Mesodermal cell (in vitro differentiated cells): ENCODE data around the gene BFSP2. TPM values are rescaled to one million over a fixed set of nuclear protein-coding genes. Genes with fewer than 3 reads are reported as not detected.

ENCODE experiments used
- H3K27ac ChIP-seq: 2 replicates; pipeline ENCODE4 v1.7.0; 2013; ENCODE audit warnings: mild to moderate bottlenecking, low read depth, low read length, moderate library complexity; ENCODE audit not compliant: severe bottlenecking
- H3K36me3 ChIP-seq: 2 replicates; pipeline ENCODE4 v1.7.1; 2013; ENCODE audit warnings: mild to moderate bottlenecking, low read length, moderate library complexity; ENCODE audit not compliant: control insufficient read depth, insufficient read depth
- H3K4me1 ChIP-seq: one replicate; pipeline ENCODE4 v1.7.1; 2013; ENCODE audit warnings: mild to moderate bottlenecking, low read length; ENCODE audit not compliant: insufficient read depth, control insufficient read depth, poor library complexity, severe bottlenecking
- H3K4me3 ChIP-seq: 2 replicates; pipeline ENCODE4 v1.7.0; 2013; ENCODE audit warnings: low read length, control low read depth, mild to moderate bottlenecking; ENCODE audit not compliant: insufficient read depth, poor library complexity, severe bottlenecking; ENCODE audit errors: extremely low read depth
- H3K9me3 ChIP-seq: 2 replicates; pipeline ENCODE4 v1.7.1; 2013; ENCODE audit warnings: mild to moderate bottlenecking, low read length, moderate library complexity; ENCODE audit not compliant: control insufficient read depth
- WGBS, 2 experiments: methylation state at CpG; one replicate each; pipeline ENCODE4 v1.1.5; 2013; ENCODE audit warnings: missing lambda C conversion rate in 2 of 2; ENCODE audit not compliant: insufficient coverage in 2 of 2; 5-methylcytosine and 5-hydroxymethylcytosine counted together
- polyA plus RNA-seq, 2 experiments: library from polyadenylated mRNA; stranded (reverse); fragments of 50-300 nt; gene quantifications; one replicate each; pipeline ENCODE4 v1.2.3, GENCODE V29; 2013

Gene BFSP2, protein sequence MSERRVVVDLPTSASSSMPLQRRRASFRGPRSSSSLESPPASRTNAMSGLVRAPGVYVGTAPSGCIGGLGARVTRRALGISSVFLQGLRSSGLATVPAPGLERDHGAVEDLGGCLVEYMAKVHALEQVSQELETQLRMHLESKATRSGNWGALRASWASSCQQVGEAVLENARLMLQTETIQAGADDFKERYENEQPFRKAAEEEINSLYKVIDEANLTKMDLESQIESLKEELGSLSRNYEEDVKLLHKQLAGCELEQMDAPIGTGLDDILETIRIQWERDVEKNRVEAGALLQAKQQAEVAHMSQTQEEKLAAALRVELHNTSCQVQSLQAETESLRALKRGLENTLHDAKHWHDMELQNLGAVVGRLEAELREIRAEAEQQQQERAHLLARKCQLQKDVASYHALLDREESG
- polyA plus RNA-seq (2013, experiment 1 of 2), result not detected
- polyA plus RNA-seq (2013, experiment 2 of 2), result not detected

DNA sequence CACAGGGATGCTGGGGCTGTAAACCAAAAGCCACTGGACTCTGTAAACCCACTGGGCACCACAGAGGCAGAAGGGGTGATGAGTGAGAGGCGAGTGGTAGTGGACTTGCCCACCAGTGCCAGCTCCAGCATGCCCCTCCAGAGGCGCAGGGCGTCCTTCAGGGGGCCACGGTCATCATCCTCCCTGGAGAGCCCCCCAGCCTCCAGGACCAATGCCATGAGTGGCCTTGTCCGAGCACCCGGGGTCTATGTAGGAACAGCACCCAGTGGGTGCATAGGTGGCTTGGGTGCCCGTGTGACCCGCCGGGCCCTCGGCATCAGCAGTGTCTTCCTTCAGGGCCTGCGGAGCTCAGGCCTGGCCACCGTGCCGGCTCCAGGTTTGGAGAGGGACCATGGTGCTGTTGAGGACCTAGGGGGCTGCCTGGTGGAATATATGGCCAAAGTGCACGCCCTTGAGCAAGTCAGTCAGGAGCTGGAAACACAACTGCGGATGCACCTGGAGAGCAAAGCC lies at the start of gene BFSP2:
Gene BFSP2 (plus strand): TSS at position 51 of the 510 bp plus-strand sequence. CDS start 28 bp downstream, at position 79.
- H3K36me3 ChIP-seq, result no peaks in the 10 kb centered on the region
- 92 to 93% methylated on average over 10 to 15 of the region's 15 CpGs for WGBS, 2 experiments
- H3K9me3 ChIP-seq, result no peaks in the 10 kb centered on the region

DNA sequence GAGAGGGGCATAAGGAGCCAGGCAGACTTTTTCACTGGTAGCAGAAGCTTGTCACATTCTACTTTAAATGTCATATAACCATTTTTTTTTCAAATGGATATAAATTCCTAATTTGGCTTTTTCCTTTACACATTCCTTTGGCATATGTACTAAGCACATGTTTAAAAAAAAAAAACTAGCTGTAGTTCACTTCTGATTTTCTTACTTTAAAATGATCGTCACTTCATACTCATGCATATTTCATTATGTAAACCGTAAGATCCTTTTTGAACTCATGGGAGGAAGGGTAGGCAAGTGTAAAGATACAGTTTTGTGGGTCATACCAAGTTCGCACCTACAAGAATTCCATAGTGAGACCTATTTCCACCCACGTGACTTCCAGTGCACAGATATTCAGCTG lies 45.1 kb upstream of the BFSP2 start:
- Histone ChIP-seq H3K27ac (no peak overlapping the region), H3K4me1 (no peaks in the 10 kb centered on the region), H3K36me3 (no peaks in the 10 kb centered on the region), H3K4me3 (no peak overlapping the region), H3K9me3 (peaks cover 10% of the 10 kb centered on the region)
- WGBS, 2 experiments, result 100% methylated on average over 1 of the region's 4 CpGs; no CpG with 5 or more reads in 1 of the 2 experiments

More for the DNA sequence above, at the start of gene BFSP2:
- Histone ChIP-seq H3K27ac (no peak within 1 kb of the TSS), H3K4me3 (no peak within 1 kb of the TSS), H3K4me1 (no peaks in the 10 kb centered on the region)

DNA sequence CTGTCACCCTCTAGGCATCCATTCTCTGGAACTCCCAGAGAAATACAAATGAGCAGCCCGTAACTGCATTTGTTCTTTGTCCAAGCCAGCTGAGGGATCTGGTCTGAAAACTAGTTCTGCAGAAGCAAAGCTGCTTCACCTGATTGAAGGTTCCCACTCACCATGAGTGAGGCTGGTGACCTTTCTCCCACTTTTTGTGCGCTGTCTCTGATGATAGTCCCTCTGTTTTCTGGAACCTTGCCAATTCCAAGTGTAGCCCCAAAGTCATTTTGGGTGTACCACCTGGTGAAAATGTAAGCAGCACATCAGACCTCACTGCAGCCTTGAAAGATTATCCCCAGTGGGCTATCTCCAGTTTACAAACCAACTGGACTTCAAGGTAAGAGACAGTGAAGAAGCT lies 39.4 kb upstream of the BFSP2 start:
- no peak overlapping the region for H3K27ac ChIP-seq
- H3K36me3 ChIP-seq, result no peaks in the 10 kb centered on the region
- WGBS, 2 experiments, result 79 to 100% methylated on average over 2 of the region's 2 CpGs
- no peak overlapping the region for H3K4me3 ChIP-seq
- peaks cover 10% of the 10 kb centered on the region for H3K9me3 ChIP-seq
- H3K4me1 ChIP-seq, result no peaks in the 10 kb centered on the region

DNA sequence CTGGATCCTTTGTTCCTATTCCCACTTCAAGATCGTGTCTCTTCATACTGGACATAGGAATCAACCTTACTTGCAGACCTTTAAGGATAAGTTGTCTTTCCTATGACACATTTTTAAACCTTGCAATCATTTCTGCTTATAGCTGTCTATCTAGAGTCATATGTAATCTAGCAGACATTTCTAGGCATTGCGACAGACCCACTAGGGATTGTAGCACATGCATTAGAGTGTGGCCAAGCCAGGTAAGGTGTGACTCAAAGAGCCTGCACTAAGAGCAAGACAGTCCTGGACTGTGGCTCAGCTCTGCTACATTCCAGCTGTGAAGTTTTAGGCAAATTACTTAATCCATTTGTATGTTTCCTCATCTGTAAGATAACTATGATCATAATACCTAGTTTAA lies 38.8 kb upstream of the BFSP2 start:
- 91 to 94% methylated on average over 2 of the region's 2 CpGs for WGBS, 2 experiments
- Histone ChIP-seq H3K36me3 (no peaks in the 10 kb centered on the region), H3K27ac (no peak overlapping the region), H3K4me1 (no peaks in the 10 kb centered on the region), H3K9me3 (peaks cover 10% of the 10 kb centered on the region), H3K4me3 (no peak overlapping the region)

DNA sequence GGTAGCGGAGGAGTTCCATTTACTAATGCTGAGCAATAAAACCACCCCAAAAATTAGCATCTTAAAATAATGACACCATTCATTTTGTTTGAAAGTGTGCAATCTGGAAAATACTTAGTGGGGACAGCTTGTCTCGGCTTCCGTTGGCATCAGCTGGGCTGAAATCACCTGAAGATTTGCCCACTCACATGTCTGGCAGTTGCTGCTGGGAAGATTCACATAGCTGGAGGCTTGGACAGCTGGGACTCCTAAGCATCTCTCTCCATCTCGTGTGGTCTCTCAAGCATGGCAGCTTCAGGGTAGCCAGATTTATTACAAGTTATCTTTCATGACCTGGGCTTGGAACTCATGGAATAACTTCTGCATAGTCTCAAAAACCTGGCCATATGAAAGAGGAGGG lies 38.4 kb upstream of the BFSP2 start:
- Histone ChIP-seq H3K4me3 (no peak overlapping the region), H3K4me1 (no peaks in the 10 kb centered on the region), H3K9me3 (peaks cover 5% of the 10 kb centered on the region), H3K27ac (no peak overlapping the region), H3K36me3 (no peaks in the 10 kb centered on the region)
- 95 to 100% methylated on average over 2 of the region's 4 CpGs for WGBS, 2 experiments

DNA sequence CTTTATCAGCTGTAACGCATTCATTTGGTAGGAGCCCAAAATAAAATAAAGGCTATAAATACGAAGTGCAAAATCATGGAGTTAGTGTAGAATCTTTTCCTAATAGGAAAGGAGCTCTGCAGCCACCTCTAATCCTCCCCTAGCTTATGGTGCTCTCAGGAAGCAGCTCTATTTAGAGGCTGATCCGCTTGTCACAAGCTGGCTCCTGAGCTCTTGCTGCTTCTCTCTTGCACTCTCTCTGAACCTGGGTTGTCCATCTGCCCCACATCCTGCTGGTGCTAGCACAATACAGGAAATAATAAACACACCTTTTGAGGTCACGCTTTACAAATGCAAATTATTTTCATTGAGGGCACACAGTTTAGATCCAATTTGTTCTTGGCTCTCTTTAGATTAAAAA lies 37.3 kb upstream of the BFSP2 start:
- H3K4me1 ChIP-seq, result no peaks in the 10 kb centered on the region
- no peaks in the 10 kb centered on the region for H3K9me3 ChIP-seq
- H3K4me3 ChIP-seq, result no peak overlapping the region
- no peak overlapping the region for H3K27ac ChIP-seq
- 88 to 91% methylated on average over 3 of the region's 4 CpGs for WGBS, 2 experiments
- no peaks in the 10 kb centered on the region for H3K36me3 ChIP-seq

DNA sequence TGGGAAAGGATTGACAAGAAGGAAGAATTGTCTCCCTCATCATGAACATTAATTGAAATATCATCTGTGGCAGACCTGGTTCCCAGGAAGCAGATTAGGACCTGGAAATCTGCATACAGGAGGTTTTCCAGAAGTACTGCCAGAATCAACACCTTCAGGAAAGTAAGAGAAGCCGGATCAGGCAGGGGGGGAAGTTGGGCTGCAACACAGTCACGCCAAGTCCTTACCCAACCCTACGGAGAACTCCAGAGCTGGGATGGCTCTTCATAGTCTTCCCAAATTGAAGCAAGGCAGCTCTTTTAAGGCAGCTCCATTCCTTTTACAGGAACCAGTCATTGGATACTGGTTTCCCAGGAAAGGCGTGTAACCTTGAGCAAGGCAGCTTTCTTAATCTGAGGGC lies 35.2 kb upstream of the BFSP2 start:
- Histone ChIP-seq H3K36me3 (no peaks in the 10 kb centered on the region), H3K9me3 (no peaks in the 10 kb centered on the region), H3K27ac (no peak overlapping the region), H3K4me1 (no peaks in the 10 kb centered on the region), H3K4me3 (no peak overlapping the region)
- WGBS, 2 experiments, result 85 to 92% methylated on average over 2 to 4 of the region's 4 CpGs

DNA sequence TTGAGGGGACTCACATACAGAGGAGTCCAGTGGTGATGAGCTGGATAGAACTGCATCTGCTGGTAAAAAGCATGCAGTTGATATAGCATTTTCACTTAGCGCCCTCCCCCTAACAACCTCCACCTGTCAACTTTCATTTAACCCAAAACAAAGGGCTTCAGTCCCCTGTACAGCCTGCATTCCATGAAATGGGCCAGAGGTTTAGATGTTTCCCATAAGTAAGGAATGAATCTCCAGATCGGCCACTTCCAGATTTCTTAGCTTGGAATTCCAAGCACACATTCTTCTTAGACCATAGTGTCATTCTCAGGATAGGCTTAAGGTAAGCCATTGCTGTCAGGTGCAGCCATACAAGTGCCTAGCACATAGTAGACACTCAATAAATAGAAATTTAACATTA lies 32.9 kb upstream of the BFSP2 start:
- H3K4me3 ChIP-seq, result no peak overlapping the region
- H3K27ac ChIP-seq, result no peak overlapping the region
- no peaks in the 10 kb centered on the region for H3K36me3 ChIP-seq
- no peaks in the 10 kb centered on the region for H3K4me1 ChIP-seq
- H3K9me3 ChIP-seq, result no peaks in the 10 kb centered on the region
- 80 to 100% methylated on average over 1 to 2 of the region's 2 CpGs for WGBS, 2 experiments

DNA sequence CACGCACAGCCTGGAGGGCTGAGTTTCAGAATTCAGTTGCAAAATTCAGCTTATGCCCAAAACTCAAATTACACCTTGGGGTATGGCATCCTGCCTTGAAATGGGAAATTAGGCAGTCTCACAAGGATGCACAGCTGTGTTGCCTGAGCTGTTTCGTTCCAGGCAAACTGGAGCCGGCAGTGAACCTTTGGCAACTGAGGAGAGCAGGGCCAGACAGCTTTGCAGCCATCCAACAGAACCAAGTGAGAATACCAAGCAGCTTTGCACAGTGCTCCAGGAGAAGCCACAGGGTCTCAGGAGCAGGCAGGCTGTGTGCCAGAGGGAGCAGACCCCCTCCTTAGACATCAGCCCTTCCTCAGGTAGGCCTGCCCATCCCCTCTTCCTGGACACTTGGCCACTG lies 32.5 kb upstream of the BFSP2 start:
- 87 to 94% methylated on average over 3 of the region's 3 CpGs for WGBS, 2 experiments
- no peaks in the 10 kb centered on the region for H3K9me3 ChIP-seq
- no peak overlapping the region for H3K27ac ChIP-seq
- no peaks in the 10 kb centered on the region for H3K4me1 ChIP-seq
- H3K4me3 ChIP-seq, result no peak overlapping the region
- H3K36me3 ChIP-seq, result no peaks in the 10 kb centered on the region

DNA sequence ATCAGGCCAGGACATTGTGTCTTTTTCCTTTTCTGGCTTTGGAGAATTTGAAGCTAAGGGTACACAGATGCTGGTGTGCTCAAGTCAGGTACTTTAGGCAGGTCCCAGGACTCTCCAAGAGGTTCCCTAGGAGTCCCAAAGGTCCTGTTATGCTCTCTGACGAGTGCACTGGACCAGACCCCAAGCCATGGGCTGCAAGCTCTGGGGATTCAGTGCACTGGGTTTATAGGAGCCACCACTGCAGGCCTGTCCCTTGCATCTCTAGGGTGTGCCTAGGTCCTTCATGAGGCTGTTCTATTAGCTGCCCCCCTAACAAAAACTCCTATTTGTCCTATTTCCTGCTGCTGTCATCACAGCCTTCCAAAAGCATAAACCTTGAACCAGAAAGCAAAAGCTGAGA lies 31.9 kb upstream of the BFSP2 start:
- Histone ChIP-seq H3K4me3 (no peak overlapping the region), H3K27ac (no peak overlapping the region), H3K9me3 (no peaks in the 10 kb centered on the region), H3K36me3 (no peaks in the 10 kb centered on the region), H3K4me1 (no peaks in the 10 kb centered on the region)
- WGBS, 2 experiments, result 75 to 89% methylated on average over 1 of the region's 1 CpG
